GM13976 (cell line): Measurements from ENCODE around the gene MGARP.

ENCODE experiments used
- DNase-seq: peaks from one replicate; pipeline ENCODE4 v3.0.0; 2012; ENCODE audit warnings: low spot score
- in situ Hi-C: fragments of 300-500 bp; cut with MboI; formaldehyde crosslinking; loops from one replicate; pipeline ENCODE4 v1.12.0; 2022; ENCODE audit warnings: low sequenced_read_pairs, mixed read lengths, inconsistent platforms; ENCODE audit not compliant: unreplicated experiment
- TF ChIP-seq, protein P1 (sequence below): IDR thresholded peaks from 2 replicates; pipeline ENCODE4 v1.5.1; 2012; ENCODE audit warnings: borderline replicate concordance, mild to moderate bottlenecking; ENCODE audit not compliant: insufficient read depth; ENCODE audit errors: extremely low read depth, missing control alignments, control extremely low read depth

The MGARP gene

DNA sequence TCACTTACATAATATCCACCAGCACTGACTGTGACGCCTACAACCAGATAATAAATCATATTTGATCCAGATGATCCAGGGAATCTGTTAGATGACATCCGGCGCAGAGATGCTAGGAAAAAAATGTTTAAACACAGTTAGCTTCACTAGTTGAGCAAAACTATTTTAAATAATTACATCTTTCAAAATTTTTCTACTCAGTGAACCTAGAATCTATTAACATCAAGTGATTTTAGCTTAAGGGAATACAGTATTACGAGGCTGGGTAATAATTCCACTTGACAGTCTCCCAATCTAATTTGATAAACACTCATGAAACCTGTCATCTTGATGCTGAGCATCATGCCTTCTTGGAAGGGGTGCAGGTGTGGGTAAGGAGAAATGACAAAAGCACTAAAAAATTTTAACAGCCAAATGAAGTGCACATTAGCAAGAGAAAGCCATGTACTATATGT lies 4.7 kb downstream of the MGARP start:
- in situ Hi-C loops, result no loop called here
- TF ChIP-seq, protein P1, sequence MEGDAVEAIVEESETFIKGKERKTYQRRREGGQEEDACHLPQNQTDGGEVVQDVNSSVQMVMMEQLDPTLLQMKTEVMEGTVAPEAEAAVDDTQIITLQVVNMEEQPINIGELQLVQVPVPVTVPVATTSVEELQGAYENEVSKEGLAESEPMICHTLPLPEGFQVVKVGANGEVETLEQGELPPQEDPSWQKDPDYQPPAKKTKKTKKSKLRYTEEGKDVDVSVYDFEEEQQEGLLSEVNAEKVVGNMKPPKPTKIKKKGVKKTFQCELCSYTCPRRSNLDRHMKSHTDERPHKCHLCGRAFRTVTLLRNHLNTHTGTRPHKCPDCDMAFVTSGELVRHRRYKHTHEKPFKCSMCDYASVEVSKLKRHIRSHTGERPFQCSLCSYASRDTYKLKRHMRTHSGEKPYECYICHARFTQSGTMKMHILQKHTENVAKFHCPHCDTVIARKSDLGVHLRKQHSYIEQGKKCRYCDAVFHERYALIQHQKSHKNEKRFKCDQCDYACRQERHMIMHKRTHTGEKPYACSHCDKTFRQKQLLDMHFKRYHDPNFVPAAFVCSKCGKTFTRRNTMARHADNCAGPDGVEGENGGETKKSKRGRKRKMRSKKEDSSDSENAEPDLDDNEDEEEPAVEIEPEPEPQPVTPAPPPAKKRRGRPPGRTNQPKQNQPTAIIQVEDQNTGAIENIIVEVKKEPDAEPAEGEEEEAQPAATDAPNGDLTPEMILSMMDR, result no peak
- no peak for DNase-seq

DNA sequence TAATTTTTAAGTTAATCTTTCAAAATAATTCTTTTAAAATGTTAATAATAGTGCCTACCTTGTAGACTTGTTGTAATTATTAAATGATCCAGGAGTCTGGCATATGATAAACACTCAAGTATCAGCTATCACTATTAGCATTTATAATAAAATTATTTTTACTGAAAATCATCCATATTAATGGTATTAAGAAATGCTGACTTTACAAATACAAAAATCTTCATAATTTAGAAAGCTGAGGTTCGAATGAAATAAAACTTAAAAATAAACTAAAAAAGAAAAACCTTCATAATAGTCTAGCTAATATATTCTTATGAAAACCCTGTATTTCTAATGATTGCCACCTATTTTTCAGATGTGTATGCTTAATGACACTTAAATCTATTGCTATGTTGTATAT lies 5.2 kb downstream of the MGARP start:
- TF ChIP-seq, protein P1, result no peak
- DNase-seq, result no peak
- in situ Hi-C loops, result no loop called here

DNA sequence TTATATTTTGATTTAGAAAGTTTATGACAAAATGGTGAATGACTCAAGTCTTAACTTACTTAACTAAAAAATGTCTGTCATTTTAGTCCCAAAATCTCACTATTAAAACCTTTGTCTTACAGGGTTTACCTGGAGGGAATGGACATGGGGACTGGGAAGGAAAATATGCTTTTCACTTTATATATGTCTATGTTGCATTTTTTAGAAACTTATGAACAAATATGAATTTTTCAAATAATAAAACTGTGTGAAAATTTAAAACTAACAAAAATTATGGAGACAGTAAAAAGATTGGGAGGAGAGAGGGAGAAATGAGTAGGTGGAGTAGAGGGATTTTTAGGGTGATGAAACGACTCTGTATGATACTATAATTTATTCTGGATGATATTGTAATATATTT lies 6.2 kb downstream of the MGARP start:
- TF ChIP-seq, protein P1, result no peak
- DNase-seq, result no peak
- in situ Hi-C loops, result no loop called here

DNA sequence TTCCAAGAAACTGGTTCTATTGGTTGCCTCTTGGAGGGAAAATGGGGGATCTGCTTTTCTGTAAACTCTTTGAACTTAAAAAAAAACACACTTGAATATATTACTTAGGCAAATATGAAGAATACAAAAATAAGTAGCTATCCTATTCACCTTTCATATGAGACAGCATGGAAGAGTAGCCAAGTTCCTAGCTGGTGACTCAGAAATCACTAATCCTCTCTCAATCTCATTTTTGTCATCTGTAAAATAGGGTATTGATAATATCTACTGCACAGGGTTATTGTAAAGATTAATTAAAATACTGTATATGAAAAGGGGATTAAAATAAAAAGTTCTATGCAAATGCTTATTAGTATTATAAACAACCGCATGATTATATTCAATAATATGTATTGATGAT lies 12.7 kb downstream of the MGARP start:
- TF ChIP-seq, protein P1, result no peak
- DNase-seq, result no peak
- in situ Hi-C loops, result no loop called here

DNA sequence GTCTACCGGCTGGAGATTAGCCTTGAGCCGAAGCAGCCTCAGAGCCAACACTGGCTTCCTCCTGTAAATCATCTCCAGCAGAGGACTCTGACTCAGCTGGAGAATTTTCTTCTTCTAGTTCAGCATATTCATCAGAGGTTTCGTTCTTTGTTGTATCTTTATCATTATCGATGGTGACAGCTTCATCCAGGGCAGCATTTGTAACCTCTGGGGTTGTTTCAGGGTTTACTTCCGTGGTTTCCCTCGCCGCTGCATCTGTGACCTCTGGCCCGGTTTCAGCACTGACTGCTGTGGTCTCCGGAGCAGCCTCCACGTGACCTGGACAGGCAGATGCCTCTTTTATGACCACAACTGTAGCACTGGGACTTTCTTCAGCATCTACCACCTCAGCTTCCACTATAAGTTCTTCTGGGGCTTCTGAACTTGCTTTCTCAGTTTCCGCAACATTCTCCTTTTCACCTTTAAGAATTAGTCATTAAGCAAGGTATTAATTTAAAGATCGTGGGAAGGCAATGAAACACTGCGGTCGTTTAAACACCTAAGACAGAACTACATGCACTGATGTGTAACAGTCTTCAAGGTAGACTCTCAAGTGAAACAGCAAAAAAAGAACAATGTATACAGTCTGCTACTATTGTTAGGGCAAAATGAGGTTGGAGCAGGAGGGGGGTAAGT lies 13.3 kb downstream of the MGARP start:
- peak; percentile 86 for DNase-seq
- TF ChIP-seq, protein P1, result no peak
- in situ Hi-C loops, result no loop called here

DNA sequence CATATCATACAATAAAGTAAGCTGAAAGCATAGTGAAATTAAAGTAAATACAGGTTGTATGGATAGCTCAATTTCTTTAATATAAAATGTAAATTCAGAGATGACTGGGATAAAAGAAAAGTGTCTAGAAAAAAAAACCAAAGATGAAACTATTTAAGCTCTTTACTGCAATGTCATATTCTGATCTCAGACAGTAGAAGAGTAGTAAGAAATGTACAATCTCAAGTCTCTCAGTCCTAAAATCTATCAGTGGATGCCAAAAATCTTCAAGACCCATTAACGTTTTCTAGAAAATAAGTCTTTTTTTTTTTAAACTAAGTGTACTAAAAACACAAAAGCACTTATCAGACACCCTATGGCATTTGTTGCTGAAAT lies 13.8 kb downstream of the MGARP start:
- TF ChIP-seq, protein P1, result no peak
- in situ Hi-C loops, result no loop called here
- no peak for DNase-seq
